Measurements from ENCODE around the gene FBXO42. TPM values are rescaled to one million over a fixed set of nuclear protein-coding genes. Genes with fewer than 3 reads are reported as not detected.

Gene FBXO42
- total and polyA plus RNA-seq, 2 experiments from 2014 or later = 6.0 to 20.7 TPM

GRCh38 chr1:16300436-16300835 is 51.8 kb downstream of the FBXO42 start (continued):
- TF ChIP-seq ZNF331 (CRISPR knock-in tag; IDR thresholded peaks at IDR 0.05; ENCODE audit: low read depth) (no peak), ZNF462 (CRISPR knock-in tag; IDR thresholded peaks at IDR 0.05) (no peak), CTCF (conservative IDR thresholded peaks at IDR 0.05; ENCODE audit: low read depth in 2 of 2) (no peak), ZNF114 (CRISPR knock-in tag; IDR thresholded peaks at IDR 0.05) (no peak)

GRCh38 chr1:16298653-16299052 is 53.6 kb downstream of the FBXO42 start:
- Histone ChIP-seq H3K4me3 (no peak overlapping the region), H3K9me2 (ENCODE audit: insufficient read depth) (no peaks in the 10 kb centered on the region), H3K36me3 (ENCODE audit: insufficient read depth) (peaks cover 6% of the 10 kb centered on the region; the same call in 1 of the 2 replicates), H3K79me2 (replicated peaks; ENCODE audit: insufficient read depth) (peaks cover 3% of the 10 kb centered on the region; the same call in 1 of the 2 replicates), H3K27ac (ENCODE audit: low read depth) (no peak overlapping the region), H3K4me2 (no peak overlapping the region), H3F3A (replicated peaks; ENCODE audit: low read depth) (no peaks in the 10 kb centered on the region), H4K20me1 (replicated peaks; ENCODE audit: insufficient read depth) (no peaks in the 10 kb centered on the region), H3K4me1 (ENCODE audit: insufficient read depth) (peaks cover 6% of the 10 kb centered on the region; the same call in 1 of the 2 replicates), H2AFZ (no peak overlapping the region), H3K27me3 (ENCODE audit: insufficient read depth) (no peaks in the 10 kb centered on the region)
- H3K27ac Mint-ChIP-seq = no peak overlapping the region
- ATAC-seq (no peak), DNase-seq (ENCODE audit: low spot score) (no peak)
- peaks cover 2% of the 10 kb centered on the region for H3K27me3 Mint-ChIP-seq (ENCODE audit: insufficient read depth, low read depth, poor library complexity)
- H3K4me1 Mint-ChIP-seq = peaks cover 11% of the 10 kb centered on the region; the same call in 2 of the 3 replicates
- H3K36me3 Mint-ChIP-seq (ENCODE audit: low read depth) = peaks cover 28% of the 10 kb centered on the region
- H3K4me3 Mint-ChIP-seq = no peak overlapping the region
- no peaks in the 10 kb centered on the region for H3K9me3 Mint-ChIP-seq
- TF ChIP-seq EZH2phosphoT487 (IDR thresholded peaks at IDR 0.05; ENCODE audit: unreplicated experiment) = no peak
- TF ChIP-seq ZNF114 (CRISPR knock-in tag; IDR thresholded peaks at IDR 0.05) = no peak
- TF ChIP-seq JUNB (IDR thresholded peaks at IDR 0.05; ENCODE audit: unreplicated experiment) = no peak
- TF ChIP-seq ZNF462 (CRISPR knock-in tag; IDR thresholded peaks at IDR 0.05) = no peak
- no peak for TF ChIP-seq CREB1 (CRISPR knock-in tag; IDR thresholded peaks at IDR 0.05; ENCODE audit: low read depth)
